ENCODE results near the gene SKA2.

- TF ChIP-seq CTCF (IDR thresholded peaks at IDR 0.05), result no peak
- no peak for TF ChIP-seq EZH2 (IDR thresholded peaks at IDR 0.05; ENCODE audit: borderline replicate concordance, insufficient read depth, low read depth, low read length, poor library complexity, severe bottlenecking)
Observed at GRCh38 chr17:59193336-59193862, 38.4 kb upstream of the SKA2 start.
